ENCODE measurements around the gene PHC2. TPM values are rescaled to one million over a fixed set of nuclear protein-coding genes. Genes with fewer than 3 reads are reported as not detected.
A peak's percentile ranks its signal among the peaks of the same experiment; 100 is the strongest.

The PHC2 gene
- total and polyA plus RNA-seq, 7 experiments from 2014 or later: 10.0 to 45.5 (median 35.0) TPM

DNA sequence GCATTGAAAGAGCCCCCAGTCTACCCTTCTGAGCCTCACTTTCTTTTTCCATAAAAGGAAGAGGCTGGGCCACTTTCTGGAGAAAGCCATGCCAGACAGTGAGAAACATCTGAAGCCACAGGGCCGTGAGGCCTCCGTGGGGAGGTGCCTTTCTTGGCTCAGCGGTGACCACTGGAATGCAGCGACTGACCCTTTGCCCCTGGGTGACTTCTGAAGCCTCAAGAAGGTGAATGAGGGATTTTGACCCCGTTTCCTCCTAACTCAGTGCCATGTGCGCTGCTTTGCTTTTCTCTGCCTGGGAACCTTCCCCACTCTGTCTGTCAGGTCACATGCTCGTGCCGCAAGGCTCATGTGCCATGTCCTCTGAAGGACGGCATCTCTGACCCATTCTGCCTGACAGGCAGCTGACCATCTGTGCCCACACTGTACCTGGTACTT is 65.3 kb downstream of the PHC2 start:
- ATAC-seq: no peak
- intact Hi-C loops (cut with micrococcal nuclease): loop anchor here (5.0 kb wide), 1 partner anchor 107 kb away; the partner anchor contains the start of gene ZSCAN20 (in 2 of the 2)
- no peak overlapping the region for H3K27ac Mint-ChIP-seq

DNA sequence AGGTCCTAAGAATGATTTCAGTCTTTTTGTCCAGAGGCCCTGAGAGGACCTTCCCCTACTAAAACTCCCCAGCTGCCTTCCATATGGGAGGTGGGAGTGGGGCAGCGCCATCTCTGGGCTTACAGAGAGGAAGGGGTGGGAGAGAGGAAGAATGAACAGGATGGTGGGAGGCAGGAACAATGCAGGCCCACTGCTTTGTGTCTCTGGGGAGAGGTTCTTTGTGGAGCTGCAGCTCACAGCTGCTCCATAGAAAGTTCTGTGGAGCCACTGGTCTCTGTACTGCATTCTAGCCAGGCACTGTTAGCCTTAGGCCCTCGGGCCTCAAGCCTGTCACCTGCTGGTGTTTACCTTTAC is 66.4 kb downstream of the PHC2 start:
- no peaks in the 10 kb centered on the region for H3K9me3 ChIP-seq (ENCODE audit: control insufficient read depth in 2 of 3, low read length in 3 of 3)
- Mint-ChIP-seq H3K4me1 (peaks cover 0 to 12% (median 0%) of the 10 kb centered on the region in 7 donors), H3K27me3 (peaks cover 0 to 11% (median 0%) of the 10 kb centered on the region in 5 donors), H3K27ac (no peak overlapping the region), H3K36me3 (no peaks in the 10 kb centered on the region), H3K4me3 (no peak overlapping the region), H3K9me3 (no peaks in the 10 kb centered on the region)
- ATAC-seq: no peak
- no peaks in the 10 kb centered on the region for H3K27me3 ChIP-seq (ENCODE audit: control insufficient read depth in 2 of 2, insufficient read depth in 2 of 2, low read length in 2 of 2)
- H3K36me3 ChIP-seq (ENCODE audit: control insufficient read depth in 2 of 3, insufficient read depth in 3 of 3, low read length in 3 of 3): no peaks in the 10 kb centered on the region
- H3K4me3 ChIP-seq (ENCODE audit: low read length): no peak overlapping the region
- H3K4me1 ChIP-seq (ENCODE audit: control insufficient read depth in 2 of 2, insufficient read depth in 2 of 2, low read length in 2 of 2): no peaks in the 10 kb centered on the region
- ChIA-PET CTCF (interaction anchor here (12.2 kb wide), 1 partner anchor 69 kb away, joined by 118 read pairs; no protein-coding TSS in a partner anchor), POLR2A (no interaction called here)
- no peak for DNase-seq
- intact Hi-C loops (cut with micrococcal nuclease): no loop called here
- H3K27ac ChIP-seq (ENCODE audit: low read depth, low read length): no peak overlapping the region

More for the DNA sequence above, 65.3 kb downstream of the PHC2 start:
- H3K9me3 ChIP-seq (ENCODE audit: control insufficient read depth in 2 of 3, low read length in 3 of 3): no peaks in the 10 kb centered on the region
- POLR2A ChIA-PET: no interaction called here
- DNase-seq: no peak
- CTCF ChIA-PET: interaction anchor here (0.6 to 12.2 kb wide), 3 partner anchors 31 to 1395 kb away, joined by 3 to 118 read pairs (median 3); no protein-coding TSS in a partner anchor
- H3K4me1 ChIP-seq (ENCODE audit: control insufficient read depth in 2 of 2, insufficient read depth in 2 of 2, low read length in 2 of 2): no peaks in the 10 kb centered on the region
- H3K4me3 Mint-ChIP-seq: no peak overlapping the region
- H3K36me3 Mint-ChIP-seq: no peaks in the 10 kb centered on the region
- peaks cover 0 to 12% (median 0%) of the 10 kb centered on the region in 7 donors for H3K4me1 Mint-ChIP-seq
- H3K36me3 ChIP-seq (ENCODE audit: control insufficient read depth in 2 of 3, insufficient read depth in 3 of 3, low read length in 3 of 3): no peaks in the 10 kb centered on the region
- no peak overlapping the region for H3K4me3 ChIP-seq (ENCODE audit: low read length)
- H3K9me3 Mint-ChIP-seq: no peaks in the 10 kb centered on the region
- peaks cover 0 to 11% (median 0%) of the 10 kb centered on the region in 5 donors for H3K27me3 Mint-ChIP-seq
- no peak overlapping the region for H3K27ac ChIP-seq (ENCODE audit: low read depth, low read length)
- no peaks in the 10 kb centered on the region for H3K27me3 ChIP-seq (ENCODE audit: control insufficient read depth in 2 of 2, insufficient read depth in 2 of 2, low read length in 2 of 2)

DNA sequence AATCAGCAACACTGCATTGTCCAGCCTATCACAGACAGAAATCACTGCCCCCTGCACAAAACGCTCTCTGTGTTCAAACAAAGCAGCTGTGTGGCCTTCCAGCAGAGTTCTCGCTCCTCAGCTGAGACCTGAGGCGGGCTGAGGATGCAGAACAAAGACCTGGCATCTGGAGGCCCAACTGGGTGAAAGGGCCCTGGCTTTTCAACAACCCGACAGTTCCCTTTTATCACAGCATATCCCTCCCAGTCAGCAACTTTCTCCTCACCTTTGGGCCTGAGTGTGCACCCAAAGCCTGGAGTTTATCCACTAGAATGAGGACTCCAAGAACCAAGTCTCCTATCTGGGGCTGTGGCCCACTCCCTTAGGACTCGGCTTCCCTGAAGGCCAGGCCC is 67.4 kb downstream of the PHC2 start:
- no peaks in the 10 kb centered on the region for H3K9me3 Mint-ChIP-seq
- ChIA-PET POLR2A (no interaction called here), CTCF (interaction anchor here (12.2 kb wide), 1 partner anchor 68 kb away, joined by 118 read pairs; no protein-coding TSS in a partner anchor)
- ATAC-seq (no peak), DNase-seq (no peak)
- intact Hi-C loops (cut with micrococcal nuclease): no loop called here
- no peak overlapping the region for H3K27ac ChIP-seq (ENCODE audit: low read depth, low read length)
- no peak overlapping the region for H3K4me3 Mint-ChIP-seq
- peaks cover 0 to 12% (median 0%) of the 10 kb centered on the region in 7 donors for H3K4me1 Mint-ChIP-seq
- no peaks in the 10 kb centered on the region for H3K4me1 ChIP-seq (ENCODE audit: control insufficient read depth in 2 of 2, insufficient read depth in 2 of 2, low read length in 2 of 2)
- H3K36me3 Mint-ChIP-seq: no peaks in the 10 kb centered on the region
- H3K27me3 ChIP-seq (ENCODE audit: control insufficient read depth in 2 of 2, insufficient read depth in 2 of 2, low read length in 2 of 2): no peaks in the 10 kb centered on the region
- H3K27me3 Mint-ChIP-seq: peaks cover 0 to 11% (median 0%) of the 10 kb centered on the region in 5 donors
- H3K4me3 ChIP-seq (ENCODE audit: low read length): no peak overlapping the region
- H3K27ac Mint-ChIP-seq: peak overlapping the region in 1 of 9 donors; percentile 76
- H3K36me3 ChIP-seq (ENCODE audit: control insufficient read depth in 2 of 3, insufficient read depth in 3 of 3, low read length in 3 of 3): no peaks in the 10 kb centered on the region
- H3K9me3 ChIP-seq (ENCODE audit: control insufficient read depth in 2 of 3, low read length in 3 of 3): no peaks in the 10 kb centered on the region

DNA sequence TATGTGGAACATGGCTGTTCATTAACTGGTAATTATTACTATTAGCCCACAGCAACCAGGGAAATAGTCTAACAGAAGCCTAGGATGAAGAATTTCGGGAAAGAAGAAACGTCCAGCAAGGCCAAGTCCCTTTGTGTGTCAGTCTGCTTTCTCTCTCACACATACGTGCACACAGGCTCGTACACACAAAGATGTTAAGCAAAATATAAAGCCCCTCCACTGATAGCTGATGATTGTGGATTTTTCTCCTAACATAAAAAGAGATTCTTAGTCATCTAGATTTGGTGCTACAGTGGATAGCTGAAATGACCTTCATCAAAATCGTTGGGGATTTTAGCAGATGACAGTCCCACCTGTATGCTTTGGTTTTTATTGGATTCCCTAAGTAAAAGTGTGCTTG is 67.9 kb downstream of the PHC2 start:
- CTCF ChIA-PET: interaction anchor here (12.2 kb wide), 1 partner anchor 67 kb away, joined by 118 read pairs; no protein-coding TSS in a partner anchor
- no peak overlapping the region for H3K27ac ChIP-seq (ENCODE audit: low read depth, low read length)
- ATAC-seq (no peak), DNase-seq (no peak)
- Mint-ChIP-seq H3K27ac (no peak overlapping the region), H3K4me1 (peaks cover 0 to 12% (median 0%) of the 10 kb centered on the region in 7 donors), H3K9me3 (no peaks in the 10 kb centered on the region), H3K4me3 (no peak overlapping the region), H3K27me3 (peaks cover 0 to 11% (median 0%) of the 10 kb centered on the region in 5 donors), H3K36me3 (no peaks in the 10 kb centered on the region)
- H3K36me3 ChIP-seq (ENCODE audit: control insufficient read depth in 2 of 3, insufficient read depth in 3 of 3, low read length in 3 of 3): no peaks in the 10 kb centered on the region
- H3K9me3 ChIP-seq (ENCODE audit: control insufficient read depth in 2 of 3, low read length in 3 of 3): no peaks in the 10 kb centered on the region
- H3K4me3 ChIP-seq (ENCODE audit: low read length): no peak overlapping the region
- POLR2A ChIA-PET: interaction anchor here (1.6 kb wide), 1 partner anchor 12 kb away, joined by 4 read pairs; no protein-coding TSS in a partner anchor
- H3K27me3 ChIP-seq (ENCODE audit: control insufficient read depth in 2 of 2, insufficient read depth in 2 of 2, low read length in 2 of 2): no peaks in the 10 kb centered on the region
- no peaks in the 10 kb centered on the region for H3K4me1 ChIP-seq (ENCODE audit: control insufficient read depth in 2 of 2, insufficient read depth in 2 of 2, low read length in 2 of 2)
- intact Hi-C loops (cut with micrococcal nuclease): no loop called here

DNA sequence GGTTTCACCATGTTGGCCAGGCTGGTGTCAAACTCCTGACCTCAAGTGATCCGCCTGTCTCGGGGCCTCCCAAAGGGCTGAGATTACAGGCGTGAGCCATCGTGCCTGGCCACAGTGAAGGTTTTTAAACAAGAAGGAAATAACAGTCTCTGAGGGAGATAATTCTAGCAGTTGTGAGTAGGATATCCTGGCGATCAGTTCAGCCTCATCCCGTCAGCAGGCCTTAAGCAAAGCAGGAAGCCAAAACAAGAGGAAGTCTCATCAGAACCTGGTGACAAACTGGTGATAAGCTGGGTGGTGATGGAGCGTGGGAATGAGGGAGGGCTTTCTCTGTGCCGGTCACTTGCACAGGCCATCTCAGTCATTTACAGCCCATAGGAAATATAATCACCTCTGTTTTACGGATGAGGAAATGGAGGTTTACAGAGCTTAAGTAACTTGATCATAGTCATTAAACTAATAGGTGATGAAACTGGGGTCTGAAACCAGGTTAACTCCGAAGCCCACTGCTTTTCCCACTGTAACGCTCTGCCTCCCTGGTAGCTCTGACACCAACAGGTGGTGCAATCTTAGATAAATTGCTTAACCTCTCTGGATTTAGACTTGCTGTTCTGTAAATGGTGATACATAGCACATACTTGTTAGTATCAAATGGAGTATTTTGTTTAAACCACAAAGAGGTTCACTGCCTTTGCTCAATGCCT is 69.2 kb downstream of the PHC2 start:
- peaks cover 0 to 5% (median 0%) of the 10 kb centered on the region in 5 donors for H3K27me3 Mint-ChIP-seq
- intact Hi-C loops (cut with micrococcal nuclease): no loop called here
- ATAC-seq: peak; percentile 75
- H3K36me3 Mint-ChIP-seq: no peaks in the 10 kb centered on the region
- peaks cover 0 to 9% (median 0%) of the 10 kb centered on the region in 7 donors for H3K4me1 Mint-ChIP-seq
- H3K27ac Mint-ChIP-seq: peak overlapping the region in 2 of 9 donors; percentile 23 to 32
- DNase-seq: no peak
- H3K27me3 ChIP-seq (ENCODE audit: control insufficient read depth in 2 of 2, insufficient read depth in 2 of 2, low read length in 2 of 2): no peaks in the 10 kb centered on the region
- H3K36me3 ChIP-seq (ENCODE audit: control insufficient read depth in 2 of 3, insufficient read depth in 3 of 3, low read length in 3 of 3): no peaks in the 10 kb centered on the region
- H3K4me3 ChIP-seq (ENCODE audit: low read length): no peak overlapping the region
- ChIA-PET POLR2A (interaction anchor here (1.5 to 1.6 kb wide), 2 partner anchors 10 to 12 kb away, joined by 4 read pairs; no protein-coding TSS in a partner anchor), CTCF (interaction anchor here (0.8 to 12.2 kb wide), 2 partner anchors 66 to 82 kb away, joined by 3 to 118 read pairs; no protein-coding TSS in a partner anchor)
- H3K4me1 ChIP-seq (ENCODE audit: control insufficient read depth in 2 of 2, insufficient read depth in 2 of 2, low read length in 2 of 2): no peaks in the 10 kb centered on the region
- H3K4me3 Mint-ChIP-seq: no peak overlapping the region
- H3K9me3 Mint-ChIP-seq: no peaks in the 10 kb centered on the region
- no peaks in the 10 kb centered on the region for H3K9me3 ChIP-seq (ENCODE audit: control insufficient read depth in 2 of 3, low read length in 3 of 3)
- no peak overlapping the region for H3K27ac ChIP-seq (ENCODE audit: low read depth, low read length)

DNA sequence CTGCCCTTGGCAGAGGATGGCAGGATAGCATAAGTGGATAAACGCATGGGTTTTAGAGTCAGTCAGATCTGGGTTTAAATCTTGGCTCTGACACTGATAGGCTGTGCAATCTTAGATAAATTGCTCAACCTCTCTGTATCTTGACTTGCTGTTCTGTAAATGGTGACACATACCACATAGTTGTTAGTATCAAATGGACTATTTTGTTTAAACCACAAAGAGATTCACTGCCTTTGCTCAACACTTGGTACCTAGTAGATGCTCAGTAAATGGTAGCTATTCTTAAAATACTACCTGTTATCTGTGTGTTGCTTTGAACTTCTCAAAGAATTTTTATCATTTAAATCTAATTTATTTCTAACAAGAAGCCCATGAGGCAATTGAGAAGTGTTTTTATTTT is 70.5 kb downstream of the PHC2 start:
- no peak for DNase-seq
- H3K27me3 Mint-ChIP-seq: peaks cover 0 to 3% (median 0%) of the 10 kb centered on the region in 5 donors
- Histone ChIP-seq H3K4me1 (ENCODE audit: control insufficient read depth in 2 of 2, insufficient read depth in 2 of 2, low read length in 2 of 2) (no peaks in the 10 kb centered on the region), H3K9me3 (ENCODE audit: control insufficient read depth in 2 of 3, low read length in 3 of 3) (no peaks in the 10 kb centered on the region), H3K27ac (ENCODE audit: low read depth, low read length) (no peak overlapping the region), H3K4me3 (ENCODE audit: low read length) (no peak overlapping the region), H3K36me3 (ENCODE audit: control insufficient read depth in 2 of 3, insufficient read depth in 3 of 3, low read length in 3 of 3) (no peaks in the 10 kb centered on the region), H3K27me3 (ENCODE audit: control insufficient read depth in 2 of 2, insufficient read depth in 2 of 2, low read length in 2 of 2) (no peaks in the 10 kb centered on the region)
- intact Hi-C loops (cut with micrococcal nuclease): no loop called here
- H3K27ac Mint-ChIP-seq: no peak overlapping the region
- ChIA-PET CTCF (interaction anchor here (0.7 kb wide), 1 partner anchor 65 kb away, joined by 3 read pairs; no protein-coding TSS in a partner anchor), POLR2A (interaction anchor here (1.5 kb wide), 1 partner anchor 10 kb away, joined by 4 read pairs; no protein-coding TSS in a partner anchor)
- no peak overlapping the region for H3K4me3 Mint-ChIP-seq
- no peaks in the 10 kb centered on the region for H3K9me3 Mint-ChIP-seq
- H3K4me1 Mint-ChIP-seq: peaks cover 0 to 9% (median 0%) of the 10 kb centered on the region in 7 donors
- no peaks in the 10 kb centered on the region for H3K36me3 Mint-ChIP-seq
- ATAC-seq: no peak

Measured in naive thymus-derived CD4-positive, alpha-beta T cell (primary cell).